IPS-NIHi11 (cell line): ENCODE measurements around the gene SMYD4.
A peak's percentile ranks its signal among the peaks of the same experiment; 100 is the strongest.
"Not testable (repeated sequence)": the region's sequence is repeated elsewhere in the genome, so short reads cannot be mapped to it uniquely, and the experiment has no call there.

Experiments used
- DNase-seq: peaks from one replicate; pipeline ENCODE4 v3.0.0; 2012; ENCODE audit warnings: mixed read lengths, low spot score

SMYD4 gene

DNA sequence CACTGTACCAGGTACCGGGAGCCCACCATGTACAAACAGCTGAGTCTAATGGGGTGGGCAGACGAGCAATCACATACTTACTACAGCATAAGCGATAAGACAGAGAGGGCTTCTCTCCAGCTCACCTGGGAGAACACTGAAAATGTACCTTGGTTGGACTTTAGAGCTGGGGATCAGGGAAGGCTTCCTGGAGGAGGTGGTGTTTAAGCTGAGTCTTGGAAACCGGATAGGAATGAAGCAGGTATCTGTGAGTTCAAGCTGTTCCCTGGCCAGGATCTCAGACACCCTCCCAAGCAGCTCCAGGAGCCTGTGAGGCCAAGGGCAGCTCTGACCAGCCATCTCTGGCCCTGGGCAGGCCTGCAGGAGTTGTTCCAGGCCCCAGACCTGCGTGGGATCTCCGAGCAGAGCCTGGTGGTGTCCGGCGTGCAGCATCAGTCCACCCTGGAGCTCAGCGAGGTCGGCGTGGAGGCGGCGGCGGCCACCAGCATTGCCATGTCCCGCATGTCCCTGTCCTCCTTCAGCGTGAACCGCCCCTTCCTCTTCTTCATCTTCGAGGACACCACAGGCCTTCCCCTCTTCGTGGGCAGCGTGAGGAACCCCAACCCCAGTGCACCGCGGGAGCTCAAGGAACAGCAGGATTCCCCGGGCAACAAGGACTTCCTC, 75.8 kb downstream of the SMYD4 start:
- DNase-seq = no peak

DNA sequence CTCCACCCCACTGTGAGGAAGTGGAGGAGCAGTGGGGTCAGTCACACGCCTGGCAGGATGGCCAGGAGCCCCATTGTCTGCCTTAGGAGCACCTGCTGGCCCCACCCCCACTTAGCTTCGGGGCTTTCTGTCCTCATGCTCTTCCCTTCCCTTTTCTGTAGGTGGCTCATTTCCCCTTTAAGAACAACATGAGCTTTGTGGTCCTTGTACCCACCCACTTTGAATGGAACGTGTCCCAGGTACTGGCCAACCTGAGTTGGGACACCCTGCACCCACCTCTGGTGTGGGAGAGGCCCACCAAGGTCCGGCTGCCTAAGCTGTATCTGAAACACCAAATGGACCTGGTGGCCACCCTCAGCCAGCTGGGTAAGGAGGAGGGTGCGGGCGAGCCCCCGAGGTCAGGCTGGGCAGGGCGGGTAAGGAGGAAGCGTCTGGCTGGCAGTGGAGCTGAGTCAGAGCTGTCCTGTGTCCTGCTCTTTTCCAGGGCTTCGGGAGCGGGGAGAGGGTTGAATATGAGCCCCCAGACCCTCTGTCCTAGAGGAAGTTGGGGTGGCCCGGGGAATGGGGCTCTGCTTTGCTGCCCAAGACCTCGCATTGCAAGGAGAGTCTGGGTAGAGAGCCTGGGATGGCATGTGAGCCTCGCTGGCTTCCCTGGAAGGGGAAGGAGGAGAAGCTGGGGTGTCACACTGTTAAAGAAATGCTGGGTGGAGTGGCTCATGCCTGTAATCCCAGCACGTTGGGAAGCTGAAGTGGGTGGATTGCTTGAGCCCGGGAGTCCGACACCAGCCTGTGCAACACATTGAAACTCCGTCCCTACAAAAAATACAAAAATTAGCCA, 77.1 kb downstream of the SMYD4 start:
- DNase-seq = peak; percentile 60

DNA sequence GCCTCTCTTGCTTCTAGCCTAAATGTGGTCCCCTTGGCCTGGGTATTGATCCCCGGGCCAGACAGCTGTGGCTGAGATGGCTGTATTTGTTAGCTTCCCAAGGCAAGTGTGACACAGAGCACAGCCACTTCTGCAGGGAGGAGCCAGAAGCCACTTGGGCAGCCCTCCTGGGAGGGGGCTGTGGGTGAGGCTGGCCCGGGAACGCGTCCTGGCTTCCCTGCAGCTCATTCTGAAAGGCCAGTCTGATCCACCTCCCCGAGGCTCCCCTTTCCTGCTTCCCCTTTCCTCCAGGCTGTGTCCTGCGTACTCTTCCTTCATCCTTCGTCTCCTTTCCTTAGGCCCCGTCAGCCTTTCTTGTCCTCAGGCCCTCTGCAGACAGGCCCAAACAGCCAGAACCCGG, 79.1 kb downstream of the SMYD4 start:
- no peak for DNase-seq

DNA sequence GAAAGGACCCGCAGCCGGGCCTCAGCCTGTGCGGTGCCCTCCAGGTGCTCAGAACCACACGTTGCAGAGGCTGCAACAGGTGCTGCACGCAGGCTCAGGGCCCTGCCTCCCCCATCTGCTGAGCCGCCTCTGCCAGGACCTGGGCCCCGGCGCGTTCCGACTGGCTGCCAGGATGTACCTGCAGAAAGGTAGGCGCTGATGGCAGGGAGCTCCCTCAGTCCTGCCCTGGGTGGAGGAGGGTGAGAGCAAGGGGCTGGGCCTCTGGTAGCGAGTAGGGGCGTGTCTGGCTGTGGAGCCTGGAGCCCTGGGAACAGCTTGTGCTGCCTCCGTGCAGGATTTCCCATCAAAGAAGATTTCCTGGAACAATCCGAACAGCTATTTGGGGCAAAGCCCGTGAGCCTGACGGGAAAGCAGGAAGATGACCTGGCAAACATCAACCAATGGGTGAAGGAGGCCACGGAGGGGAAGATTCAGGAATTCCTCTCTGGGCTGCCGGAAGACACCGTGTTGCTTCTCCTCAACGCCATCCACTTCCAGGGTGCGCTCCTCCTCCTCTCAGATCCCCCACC, 82.6 kb downstream of the SMYD4 start:
- peak; percentile 65 for DNase-seq

GRCh38 chr17:1745513-1746020, 84.1 kb downstream of the SMYD4 start:
- no peak for DNase-seq

DNA sequence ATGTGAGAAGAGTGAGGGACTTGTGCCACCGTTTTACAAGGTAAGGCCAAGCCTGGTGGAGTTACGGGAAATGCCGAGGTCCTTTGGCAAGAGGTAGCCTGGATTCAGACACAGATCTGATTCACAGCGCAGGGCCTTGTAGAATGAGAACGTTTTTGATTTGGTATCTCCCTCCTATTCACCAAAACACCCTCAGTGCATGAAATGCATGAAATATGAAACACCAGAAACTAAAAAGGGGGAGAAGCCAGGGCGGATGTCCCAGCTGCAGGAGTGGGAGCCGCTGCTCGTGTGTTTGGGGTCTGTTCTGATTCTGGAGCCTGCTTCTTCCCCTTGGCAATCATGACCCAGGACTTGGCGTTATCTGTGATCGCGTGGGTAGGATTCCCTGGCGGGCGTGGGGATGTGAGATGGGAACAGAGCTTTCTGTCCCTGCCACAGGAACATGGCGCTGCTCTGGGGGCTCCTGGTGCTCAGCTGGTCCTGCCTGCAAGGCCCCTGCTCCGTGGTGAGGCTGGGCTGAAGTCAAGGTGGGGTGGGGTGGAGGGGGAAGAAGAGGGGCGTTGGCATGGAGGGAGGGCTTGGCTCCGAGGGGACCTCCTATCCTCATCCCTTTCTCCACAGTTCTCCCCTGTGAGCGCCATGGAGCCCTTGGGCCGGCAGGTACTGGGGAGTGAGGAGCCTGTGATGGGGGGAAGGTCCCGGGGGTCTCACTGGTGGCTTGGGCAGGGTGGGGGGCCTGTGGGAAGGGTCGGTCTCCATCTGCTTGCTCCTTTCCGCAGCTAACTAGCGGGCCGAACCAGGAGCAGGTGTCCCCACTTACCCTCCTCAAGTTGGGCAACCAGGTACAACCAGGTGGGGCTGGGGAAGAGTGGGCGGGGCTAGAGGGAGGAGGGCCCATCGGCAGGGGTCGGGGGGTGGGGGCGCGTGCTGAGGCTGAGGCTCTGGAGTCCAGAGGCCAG, 84.9 kb downstream of the SMYD4 start:
- DNase-seq = peak; percentile 63

DNA sequence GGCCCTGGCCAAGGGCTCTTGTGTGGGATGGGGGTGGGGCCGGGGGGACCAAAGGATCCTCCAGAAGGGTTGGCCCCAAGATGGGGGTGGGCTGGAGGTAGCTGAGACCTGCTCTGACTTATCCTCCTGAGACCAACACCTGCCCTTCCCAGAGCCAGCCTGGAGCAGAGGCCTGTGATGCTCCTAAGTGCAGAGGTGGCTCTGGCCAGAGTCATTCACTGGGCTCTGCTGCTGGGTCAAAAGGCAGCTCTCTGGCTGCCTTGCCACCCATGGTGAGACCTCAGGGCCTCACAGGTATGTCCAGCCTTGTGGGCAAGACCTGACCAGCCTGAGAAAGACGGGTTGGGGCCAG, 86.6 kb downstream of the SMYD4 start:
- no peak for DNase-seq

DNA sequence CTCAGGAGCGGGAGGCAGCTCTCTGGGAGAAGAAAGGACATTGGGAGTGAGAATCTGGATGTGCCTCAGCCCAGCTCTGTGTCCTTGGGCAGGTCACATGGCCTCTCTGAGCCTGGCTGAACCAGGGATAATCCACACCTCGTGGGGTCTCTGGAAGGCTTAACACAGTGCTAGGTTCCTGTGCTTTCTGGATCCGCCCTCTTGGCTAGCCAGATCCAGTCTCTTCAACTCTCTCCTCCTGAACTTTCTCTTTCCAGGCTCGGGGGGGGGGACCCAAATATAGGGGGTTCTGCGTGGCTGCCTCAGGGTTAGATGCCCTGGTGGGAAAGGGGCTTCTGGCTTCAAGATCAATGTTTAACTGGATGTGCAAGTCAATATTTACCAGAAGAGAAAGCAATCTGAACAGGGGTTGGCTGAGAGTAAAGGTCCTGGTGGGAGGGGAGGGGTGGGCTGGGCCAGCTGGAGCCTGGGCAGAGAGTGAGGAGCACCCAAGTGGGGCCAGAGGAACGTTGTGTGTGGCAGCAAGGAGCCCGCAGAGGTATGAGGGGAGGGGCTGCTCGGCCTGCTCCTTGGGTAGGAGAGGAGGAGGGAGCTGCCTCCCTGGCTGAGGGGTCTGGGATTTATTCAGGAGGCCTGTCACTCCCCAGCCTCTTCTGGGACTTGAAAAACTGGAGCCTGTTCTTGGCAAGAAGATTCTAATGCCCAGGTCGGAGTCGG, 87.2 kb downstream of the SMYD4 start, which contains the start of gene SERPINF2:
TSS of gene SERPINF2 (plus strand) at position 501 of the 717 bp plus-strand sequence. CDS start 2,125 bp downstream, outside the sequence.
- DNase-seq = peak; percentile 18

DNA sequence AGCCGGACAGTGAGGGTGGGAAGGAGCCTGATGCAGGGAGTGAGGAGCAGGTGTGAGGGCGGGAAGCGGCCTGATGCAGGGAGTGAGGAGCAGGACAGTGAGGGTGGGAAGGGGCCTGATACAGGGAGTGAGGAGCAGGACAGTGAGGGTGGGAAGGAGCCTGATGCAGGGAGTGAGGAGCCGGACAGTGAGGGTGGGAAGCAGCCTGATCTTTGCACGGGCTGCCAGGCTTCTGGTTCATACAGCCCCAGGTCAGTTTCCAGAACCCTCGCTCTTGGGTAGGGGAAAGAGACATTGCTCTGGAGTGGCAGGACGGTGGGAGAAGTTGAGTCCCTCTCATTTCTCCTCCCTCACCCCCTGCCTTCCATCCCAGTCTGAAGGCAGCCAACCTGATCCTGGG, 87.8 kb downstream of the SMYD4 start:
- DNase-seq = not testable (repeated sequence)

DNA sequence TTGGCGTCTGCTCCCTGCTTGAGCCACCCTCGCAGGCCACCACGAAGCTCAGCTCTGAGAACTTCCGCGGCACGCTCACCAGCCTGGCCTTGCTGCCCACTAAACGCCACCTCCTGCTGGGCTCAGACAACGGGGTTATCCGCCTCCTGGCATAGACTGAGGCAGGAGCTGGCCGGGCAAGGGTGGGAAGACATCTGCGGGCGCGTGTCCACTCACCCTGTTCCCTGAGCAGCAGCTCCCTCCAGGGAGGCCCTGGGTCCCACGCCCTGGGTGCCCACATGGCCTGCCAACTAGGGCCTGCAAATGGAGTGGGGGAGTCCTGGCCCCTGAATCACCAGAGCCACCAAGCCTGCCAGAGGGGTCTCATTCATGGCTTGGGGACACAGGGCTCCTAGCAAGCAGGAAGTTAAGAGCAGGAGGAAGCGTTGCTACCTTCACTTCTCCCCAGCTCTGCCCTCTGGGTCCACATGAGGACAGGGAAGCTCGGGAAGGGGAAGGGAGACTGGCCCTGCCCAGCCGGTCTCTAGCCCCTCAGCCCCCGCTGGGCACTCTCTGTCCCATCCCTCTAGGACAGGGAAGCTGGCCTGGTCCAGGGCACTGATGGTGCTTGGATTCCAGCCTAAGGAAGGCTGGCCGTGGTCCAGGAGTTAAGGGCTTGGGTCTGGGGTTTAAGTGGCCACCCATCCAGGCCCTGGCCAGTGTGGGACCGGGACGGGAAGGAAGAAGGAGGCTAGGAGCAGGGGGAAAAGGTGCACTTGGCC, 92.0 kb downstream of the SMYD4 start:
- peak; percentile 7 for DNase-seq

GRCh38 chr17:1736348-1737281, 93.1 kb downstream of the SMYD4 start:
- DNase-seq = peak; percentile 62

DNA sequence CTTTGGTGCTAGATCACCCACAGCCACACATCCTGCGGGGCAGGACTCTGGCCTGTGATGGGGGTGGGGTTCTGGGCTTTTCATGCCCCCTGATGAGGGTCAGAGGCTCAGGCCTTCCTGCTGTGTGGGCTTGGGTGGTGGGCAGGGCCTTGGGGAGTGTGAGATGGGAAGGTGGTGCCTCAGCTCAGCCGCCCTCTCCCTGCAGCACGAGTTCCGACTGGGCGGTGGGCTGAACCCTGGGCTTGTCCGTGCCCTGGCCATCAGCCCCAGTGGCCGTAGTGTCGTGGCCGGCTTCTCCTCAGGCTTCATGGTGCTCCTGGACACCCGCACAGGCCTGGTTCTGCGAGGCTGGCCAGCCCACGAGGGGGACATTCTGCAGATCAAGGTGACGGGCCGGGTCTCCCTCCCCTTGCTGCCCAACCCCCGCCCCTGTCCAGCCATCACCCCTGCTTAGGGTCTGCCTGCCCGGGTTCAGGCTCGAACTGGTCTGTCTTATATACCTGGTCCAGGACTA, 93.8 kb downstream of the SMYD4 start:
- DNase-seq = peak; percentile 55

GRCh38 chr17:1735418-1735817, 94.3 kb downstream of the SMYD4 start:
- DNase-seq = peak; percentile 15

GRCh38 chr17:1733759-1734158, 95.9 kb downstream of the SMYD4 start:
- peak; percentile 10 for DNase-seq

- DNase-seq = no peak
Measured at GRCh38 chr17:1732833-1733321, 96.8 kb downstream of the SMYD4 start.

DNA sequence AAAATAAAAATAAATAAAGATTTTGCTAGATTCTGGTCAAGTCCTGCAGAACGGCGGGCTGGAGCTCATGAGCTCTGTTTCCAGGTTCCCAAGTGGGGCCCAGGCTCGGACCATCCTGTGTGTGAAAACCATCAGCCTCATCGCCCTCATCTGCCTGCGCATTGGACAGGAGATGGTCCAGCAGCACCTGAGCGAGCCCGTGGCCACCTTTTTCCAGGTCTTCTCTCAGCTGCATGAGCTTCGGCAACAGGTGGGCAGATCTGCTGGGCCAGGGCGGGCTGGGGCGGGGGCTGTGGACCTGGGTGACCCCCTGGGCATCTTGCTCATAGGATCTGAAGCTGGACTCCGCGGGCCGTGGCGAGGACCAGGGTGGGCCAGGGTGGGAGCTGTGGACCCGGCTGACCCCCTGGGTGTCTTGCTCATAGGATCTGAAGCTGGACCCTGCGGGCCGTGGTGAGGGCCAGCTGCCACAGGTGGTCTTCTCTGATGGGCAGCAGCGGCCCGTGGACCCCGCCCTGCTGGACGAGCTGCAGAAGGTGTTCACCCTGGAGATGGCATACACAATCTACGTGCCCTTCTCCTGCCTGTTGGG, 97.4 kb downstream of the SMYD4 start:
- peak; percentile 10 for DNase-seq

DNA sequence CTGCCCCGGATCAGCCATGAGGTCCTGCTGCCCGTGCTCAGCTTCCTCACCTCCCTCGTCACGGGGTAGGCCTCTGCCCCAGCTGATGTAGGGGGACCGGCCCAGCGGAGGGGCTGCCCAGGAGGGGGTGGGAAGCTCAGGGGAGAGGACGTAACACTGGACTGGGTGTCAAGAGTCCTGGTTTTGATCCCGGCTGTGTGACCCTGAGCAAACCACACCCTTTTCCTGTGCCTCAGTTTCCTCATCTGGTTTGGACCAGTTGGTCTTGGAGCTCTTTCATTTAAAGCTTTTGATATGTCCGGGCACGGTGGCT, 98.6 kb downstream of the SMYD4 start:
- no peak for DNase-seq
